GM12874 (cell line): ENCODE measurements around the gene EGFLAM.

Experiments used
- TF ChIP-seq, protein P1 (sequence below): IDR thresholded peaks from 2 replicates; pipeline ENCODE4 v1.5.1; 2011; ENCODE audit warnings: low read depth, mild to moderate bottlenecking, control low read depth, low read length, moderate library complexity; ENCODE audit not compliant: insufficient read depth

The EGFLAM gene

DNA sequence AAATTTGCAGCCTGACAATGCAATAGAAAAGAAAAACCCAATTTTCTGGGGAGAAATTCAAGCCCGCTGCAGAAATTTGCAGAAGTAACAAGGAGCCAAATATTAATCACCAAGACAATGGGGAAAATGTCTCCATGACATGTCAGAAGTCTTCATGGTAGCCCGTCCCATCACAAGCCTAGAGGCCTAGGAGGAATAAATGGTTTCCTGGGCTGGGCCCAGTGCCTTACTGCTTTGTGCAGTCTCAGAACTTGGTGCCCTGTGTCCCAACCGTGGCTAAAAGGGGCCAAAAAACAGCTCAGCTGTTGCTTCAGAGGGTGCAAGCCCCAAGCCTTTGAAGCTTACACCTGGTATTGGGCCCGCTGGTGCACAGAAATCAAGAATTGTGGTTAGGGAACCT, 23.6 kb upstream of the EGFLAM start:
- TF ChIP-seq, protein P1, sequence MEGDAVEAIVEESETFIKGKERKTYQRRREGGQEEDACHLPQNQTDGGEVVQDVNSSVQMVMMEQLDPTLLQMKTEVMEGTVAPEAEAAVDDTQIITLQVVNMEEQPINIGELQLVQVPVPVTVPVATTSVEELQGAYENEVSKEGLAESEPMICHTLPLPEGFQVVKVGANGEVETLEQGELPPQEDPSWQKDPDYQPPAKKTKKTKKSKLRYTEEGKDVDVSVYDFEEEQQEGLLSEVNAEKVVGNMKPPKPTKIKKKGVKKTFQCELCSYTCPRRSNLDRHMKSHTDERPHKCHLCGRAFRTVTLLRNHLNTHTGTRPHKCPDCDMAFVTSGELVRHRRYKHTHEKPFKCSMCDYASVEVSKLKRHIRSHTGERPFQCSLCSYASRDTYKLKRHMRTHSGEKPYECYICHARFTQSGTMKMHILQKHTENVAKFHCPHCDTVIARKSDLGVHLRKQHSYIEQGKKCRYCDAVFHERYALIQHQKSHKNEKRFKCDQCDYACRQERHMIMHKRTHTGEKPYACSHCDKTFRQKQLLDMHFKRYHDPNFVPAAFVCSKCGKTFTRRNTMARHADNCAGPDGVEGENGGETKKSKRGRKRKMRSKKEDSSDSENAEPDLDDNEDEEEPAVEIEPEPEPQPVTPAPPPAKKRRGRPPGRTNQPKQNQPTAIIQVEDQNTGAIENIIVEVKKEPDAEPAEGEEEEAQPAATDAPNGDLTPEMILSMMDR: no peak

DNA sequence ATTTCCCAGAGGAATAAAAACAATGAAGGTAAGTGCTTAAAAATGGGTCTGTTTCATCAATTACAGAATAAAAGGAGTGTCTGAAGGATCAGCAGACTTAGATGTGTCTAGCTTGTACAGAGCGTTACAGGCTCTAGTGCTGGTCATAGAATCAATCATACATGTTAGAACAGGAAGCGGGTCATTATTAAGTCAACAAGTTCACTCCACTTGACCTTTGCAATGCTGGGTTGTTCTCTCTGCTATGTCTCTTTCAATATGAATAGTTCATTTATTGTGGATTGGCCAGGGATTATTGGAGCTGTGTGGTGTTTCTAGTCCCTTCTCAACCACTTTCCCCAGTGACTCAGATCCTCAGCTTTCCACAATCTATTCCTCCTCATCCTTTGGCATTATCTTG, 20.7 kb upstream of the EGFLAM start:
- TF ChIP-seq, protein P1: no peak

DNA sequence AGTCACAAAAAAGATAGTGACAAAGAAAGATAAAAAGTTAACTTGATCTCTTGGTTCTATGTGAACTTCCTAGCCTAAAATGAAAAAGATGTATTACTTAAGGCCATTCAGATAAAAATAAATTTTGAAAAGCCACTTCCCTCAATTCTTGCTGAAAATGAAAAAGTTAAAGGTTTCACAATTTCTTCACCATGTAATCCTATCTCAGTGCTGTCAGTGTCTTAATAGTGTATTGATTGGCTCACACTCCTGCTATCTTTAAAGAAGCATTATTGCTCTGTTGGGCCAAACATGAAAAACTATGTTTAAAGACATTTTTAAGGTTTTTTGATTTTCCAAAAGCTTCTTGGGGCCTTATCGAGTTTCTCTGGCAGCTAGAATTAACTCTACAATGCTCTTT, 18.1 kb upstream of the EGFLAM start:
- TF ChIP-seq, protein P1: no peak

DNA sequence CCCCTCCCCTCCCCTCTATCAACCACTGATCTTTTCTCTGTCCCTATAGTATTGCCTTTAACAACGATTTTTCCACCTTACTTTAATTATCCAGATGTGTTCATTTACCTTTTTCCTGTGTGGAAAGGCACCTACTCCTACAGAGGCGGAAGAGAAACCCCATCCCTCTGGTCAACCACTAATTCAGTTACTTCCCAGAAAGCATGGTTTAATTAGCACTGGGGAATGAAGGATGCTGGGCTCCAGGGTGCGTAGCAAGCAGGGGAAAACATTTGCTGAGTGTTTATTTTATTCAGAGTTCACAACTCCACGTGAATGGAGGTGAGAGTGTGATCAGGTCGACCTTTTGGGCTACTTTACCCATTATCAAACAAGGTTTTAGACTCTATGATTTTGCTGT, 16.7 kb upstream of the EGFLAM start:
- TF ChIP-seq, protein P1: no peak

DNA sequence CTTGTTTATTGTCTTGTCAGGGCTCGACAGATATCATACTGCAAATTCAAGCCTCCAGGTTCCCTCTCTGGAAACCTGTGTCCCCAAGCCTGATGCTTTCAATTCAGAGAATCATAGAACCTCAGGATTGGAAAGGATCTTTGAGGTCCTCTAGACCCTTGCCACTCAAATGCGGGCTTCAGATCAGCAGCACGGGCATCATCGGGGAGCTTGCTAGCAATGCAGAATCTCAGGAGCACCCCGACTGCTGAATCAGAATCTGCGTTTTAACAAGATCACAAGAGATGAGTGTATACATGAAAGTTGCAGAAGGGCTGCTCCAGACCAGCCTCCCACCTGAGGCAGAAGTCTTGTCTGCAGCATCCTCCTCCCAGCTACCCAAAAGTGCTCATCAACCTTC, 13.1 kb upstream of the EGFLAM start:
- TF ChIP-seq, protein P1: no peak

DNA sequence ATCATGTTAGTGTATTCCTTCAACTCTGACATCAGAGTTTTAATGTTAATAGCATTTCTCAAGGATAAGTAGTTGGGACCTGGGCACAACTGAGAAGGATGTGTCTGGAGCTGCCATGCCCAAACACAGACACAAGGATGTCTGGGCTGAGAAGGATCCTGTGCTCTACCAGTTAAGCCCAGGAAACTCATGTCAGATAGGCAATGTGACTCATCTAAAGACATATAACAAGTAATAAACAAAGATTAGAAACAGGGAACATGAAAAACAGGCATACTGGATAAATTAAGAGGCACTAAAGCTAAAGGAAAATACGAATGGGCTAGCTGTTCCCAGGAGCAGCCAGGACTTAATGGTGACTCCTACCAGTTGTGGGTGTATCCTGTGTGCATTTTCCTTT, 9.1 kb upstream of the EGFLAM start:
- TF ChIP-seq, protein P1: no peak

DNA sequence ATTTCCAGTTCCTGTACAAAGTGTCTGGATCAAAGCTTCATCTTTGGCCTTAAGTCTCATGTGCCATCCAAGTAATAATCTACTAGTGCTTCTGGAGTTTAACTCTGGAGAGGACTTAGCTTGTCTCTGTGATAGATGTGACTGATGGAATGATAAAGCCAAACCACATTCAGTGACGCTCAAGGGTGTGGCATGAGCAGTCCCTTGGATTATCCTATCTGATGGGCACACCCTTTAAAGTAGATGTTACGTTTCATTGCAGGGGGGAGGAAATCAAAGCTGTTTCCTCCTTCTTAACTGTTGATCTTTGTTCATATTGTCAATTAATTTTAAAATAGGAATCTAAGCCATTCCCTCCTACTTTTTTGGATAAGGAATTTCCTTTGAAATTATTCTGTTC, 8.5 kb upstream of the EGFLAM start:
- TF ChIP-seq, protein P1: no peak
